Measurements from ENCODE around the gene PLEKHA1.

PLEKHA1 gene

DNA sequence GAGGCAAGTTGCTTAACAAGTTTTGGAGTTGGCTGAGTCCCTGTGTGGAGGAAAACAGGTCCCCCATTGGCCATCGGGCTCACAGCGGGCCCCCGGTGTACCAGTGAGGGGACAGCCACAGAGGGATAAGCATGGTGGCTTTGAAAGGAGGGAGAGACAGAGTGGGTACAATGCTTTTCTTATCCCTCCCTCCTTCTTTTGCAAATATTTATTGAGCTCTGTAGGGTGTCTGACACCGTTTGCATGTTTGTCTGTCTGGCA is 89.7 kb downstream of the PLEKHA1 start:
- Histone ChIP-seq H3K36me3 (replicated peaks) (no peaks in the 10 kb centered on the region), H3K27ac (no peak overlapping the region), H3K27me3 (replicated peaks) (no peaks in the 10 kb centered on the region), H3K4me3 (ENCODE audit: low read depth, low read length) (peak overlapping the region; percentile 79)
- TF ChIP-seq, protein P1, sequence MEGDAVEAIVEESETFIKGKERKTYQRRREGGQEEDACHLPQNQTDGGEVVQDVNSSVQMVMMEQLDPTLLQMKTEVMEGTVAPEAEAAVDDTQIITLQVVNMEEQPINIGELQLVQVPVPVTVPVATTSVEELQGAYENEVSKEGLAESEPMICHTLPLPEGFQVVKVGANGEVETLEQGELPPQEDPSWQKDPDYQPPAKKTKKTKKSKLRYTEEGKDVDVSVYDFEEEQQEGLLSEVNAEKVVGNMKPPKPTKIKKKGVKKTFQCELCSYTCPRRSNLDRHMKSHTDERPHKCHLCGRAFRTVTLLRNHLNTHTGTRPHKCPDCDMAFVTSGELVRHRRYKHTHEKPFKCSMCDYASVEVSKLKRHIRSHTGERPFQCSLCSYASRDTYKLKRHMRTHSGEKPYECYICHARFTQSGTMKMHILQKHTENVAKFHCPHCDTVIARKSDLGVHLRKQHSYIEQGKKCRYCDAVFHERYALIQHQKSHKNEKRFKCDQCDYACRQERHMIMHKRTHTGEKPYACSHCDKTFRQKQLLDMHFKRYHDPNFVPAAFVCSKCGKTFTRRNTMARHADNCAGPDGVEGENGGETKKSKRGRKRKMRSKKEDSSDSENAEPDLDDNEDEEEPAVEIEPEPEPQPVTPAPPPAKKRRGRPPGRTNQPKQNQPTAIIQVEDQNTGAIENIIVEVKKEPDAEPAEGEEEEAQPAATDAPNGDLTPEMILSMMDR (IDR thresholded peaks at IDR 0.05; ENCODE audit: low read depth, low read length, missing control alignments) = no peak
- DNase-seq = no peak
- in situ Hi-C loops (cut with HindIII; ENCODE audit: low pct_ligation_motif_present, low sequenced_read_pairs) = no loop called here

DNA sequence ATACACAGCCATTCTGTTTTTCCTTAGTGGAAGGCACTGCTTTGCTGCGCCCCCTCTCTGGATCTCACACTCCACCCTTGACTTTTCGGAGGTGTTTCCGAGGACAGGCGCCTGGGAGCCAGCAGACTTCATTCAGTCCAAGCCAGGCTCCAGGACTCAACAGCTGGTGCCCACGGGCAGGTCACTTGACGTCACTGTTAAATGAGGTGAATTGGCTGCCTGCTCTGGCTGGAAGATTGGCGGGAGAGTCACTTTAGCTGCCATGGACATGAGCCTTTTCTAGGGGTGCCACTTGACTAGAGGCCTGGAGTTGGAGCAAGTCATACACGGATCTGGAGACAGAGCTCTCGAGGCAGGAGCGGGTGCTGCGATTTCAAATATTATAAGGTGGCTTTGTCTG is 90.1 kb downstream of the PLEKHA1 start:
- no peak overlapping the region for H3K27ac ChIP-seq
- in situ Hi-C loops (cut with HindIII; ENCODE audit: low pct_ligation_motif_present, low sequenced_read_pairs) = no loop called here
- no peaks in the 10 kb centered on the region for H3K36me3 ChIP-seq (replicated peaks)
- DNase-seq = no peak
- no peak overlapping the region for H3K4me3 ChIP-seq (ENCODE audit: low read depth, low read length)
- no peaks in the 10 kb centered on the region for H3K27me3 ChIP-seq (replicated peaks)
- TF ChIP-seq, protein P1 (IDR thresholded peaks at IDR 0.05; ENCODE audit: low read depth, low read length, missing control alignments) = no peak

DNA sequence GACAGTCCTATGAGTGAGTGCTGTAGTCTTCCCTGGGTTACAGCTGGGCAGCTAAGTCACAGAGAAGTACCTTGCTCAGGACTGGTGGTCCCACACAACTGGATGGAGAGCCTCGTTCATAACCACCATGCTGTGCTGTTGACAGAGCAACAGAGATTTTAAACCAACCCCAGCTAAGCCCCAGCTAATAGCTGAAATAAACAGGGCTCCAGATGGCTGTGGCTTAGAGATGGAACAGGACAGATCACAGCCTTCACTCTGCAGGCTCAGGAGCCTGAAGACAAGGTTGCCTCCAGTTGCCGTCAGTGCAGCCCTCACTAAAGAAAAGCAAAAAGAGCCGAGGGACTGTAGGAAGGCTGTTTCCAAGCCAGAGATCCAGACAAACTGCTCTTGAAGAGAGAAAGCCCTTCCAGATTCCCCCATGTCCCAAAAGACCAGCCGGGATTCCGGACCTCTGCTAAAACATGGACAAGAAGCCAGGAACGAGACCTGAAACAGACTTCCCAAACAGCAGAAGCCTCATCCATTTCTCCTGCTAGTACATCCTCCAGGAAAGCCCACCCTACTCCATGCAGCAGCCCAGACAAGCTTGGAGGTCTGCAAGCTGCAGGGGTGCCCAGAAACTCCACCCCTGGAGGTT is 91.0 kb downstream of the PLEKHA1 start:
- no peaks in the 10 kb centered on the region for H3K36me3 ChIP-seq (replicated peaks)
- H3K27ac ChIP-seq = no peak overlapping the region
- in situ Hi-C loops (cut with HindIII; ENCODE audit: low pct_ligation_motif_present, low sequenced_read_pairs) = no loop called here
- no peak overlapping the region for H3K4me3 ChIP-seq (ENCODE audit: low read depth, low read length)
- TF ChIP-seq, protein P1 (IDR thresholded peaks at IDR 0.05; ENCODE audit: low read depth, low read length, missing control alignments) = no peak
- DNase-seq = no peak
- no peaks in the 10 kb centered on the region for H3K27me3 ChIP-seq (replicated peaks)

DNA sequence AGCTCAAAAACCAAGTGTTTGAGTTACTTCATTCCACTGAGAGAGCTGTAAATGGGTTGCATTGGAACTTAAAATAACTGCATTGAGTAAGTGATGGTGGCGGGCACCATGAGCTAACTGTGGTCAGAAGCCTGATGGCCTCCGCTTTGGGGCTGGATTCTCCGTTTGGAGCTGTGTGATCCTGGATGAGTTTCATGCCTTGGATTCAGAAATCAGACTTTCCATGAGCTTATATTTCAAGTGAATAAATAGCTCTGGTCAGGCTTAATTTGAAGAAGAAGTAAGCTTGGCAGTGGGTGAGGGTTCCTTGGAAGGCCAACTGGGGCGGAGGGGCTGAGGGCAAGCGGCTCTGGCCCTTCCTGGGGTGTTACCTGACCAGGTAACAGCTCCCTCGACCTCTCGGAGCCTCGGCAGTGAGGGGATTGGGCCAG is 92.5 kb downstream of the PLEKHA1 start:
- in situ Hi-C loops (cut with HindIII; ENCODE audit: low pct_ligation_motif_present, low sequenced_read_pairs) = no loop called here
- DNase-seq = no peak
- no peaks in the 10 kb centered on the region for H3K27me3 ChIP-seq (replicated peaks)

DNA sequence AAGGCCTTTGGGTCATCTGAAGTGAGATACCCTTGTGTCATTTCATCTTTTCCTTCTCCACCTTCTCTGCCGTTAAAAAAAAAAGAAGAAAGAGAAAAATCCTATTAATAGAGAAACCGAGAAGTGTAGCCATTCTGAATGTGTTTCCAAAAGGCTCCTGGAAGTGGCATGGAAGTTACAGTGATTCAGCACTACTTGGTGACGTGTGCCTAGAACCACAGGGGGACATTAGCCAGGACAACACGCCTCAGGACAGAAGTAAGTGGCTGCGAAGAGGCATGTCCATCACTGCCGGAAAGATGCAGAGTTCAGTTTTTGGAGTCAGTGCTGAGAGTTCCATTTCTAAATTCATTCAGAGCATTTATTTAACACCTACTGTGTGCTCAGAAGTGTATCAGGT is 93.2 kb downstream of the PLEKHA1 start:
- H3K27me3 ChIP-seq (replicated peaks) = no peaks in the 10 kb centered on the region
- in situ Hi-C loops (cut with HindIII; ENCODE audit: low pct_ligation_motif_present, low sequenced_read_pairs) = no loop called here
- H3K4me3 ChIP-seq (ENCODE audit: low read depth, low read length) = no peak overlapping the region
- no peak overlapping the region for H3K27ac ChIP-seq
- H3K36me3 ChIP-seq (replicated peaks) = no peaks in the 10 kb centered on the region
- TF ChIP-seq, protein P1 (IDR thresholded peaks at IDR 0.05; ENCODE audit: low read depth, low read length, missing control alignments) = no peak
- DNase-seq = no peak

More for the DNA sequence above, 92.5 kb downstream of the PLEKHA1 start:
- H3K27ac ChIP-seq = no peak overlapping the region
- H3K4me3 ChIP-seq (ENCODE audit: low read depth, low read length) = no peak overlapping the region
- H3K36me3 ChIP-seq (replicated peaks) = no peaks in the 10 kb centered on the region
- TF ChIP-seq, protein P1 (IDR thresholded peaks at IDR 0.05; ENCODE audit: low read depth, low read length, missing control alignments) = no peak

DNA sequence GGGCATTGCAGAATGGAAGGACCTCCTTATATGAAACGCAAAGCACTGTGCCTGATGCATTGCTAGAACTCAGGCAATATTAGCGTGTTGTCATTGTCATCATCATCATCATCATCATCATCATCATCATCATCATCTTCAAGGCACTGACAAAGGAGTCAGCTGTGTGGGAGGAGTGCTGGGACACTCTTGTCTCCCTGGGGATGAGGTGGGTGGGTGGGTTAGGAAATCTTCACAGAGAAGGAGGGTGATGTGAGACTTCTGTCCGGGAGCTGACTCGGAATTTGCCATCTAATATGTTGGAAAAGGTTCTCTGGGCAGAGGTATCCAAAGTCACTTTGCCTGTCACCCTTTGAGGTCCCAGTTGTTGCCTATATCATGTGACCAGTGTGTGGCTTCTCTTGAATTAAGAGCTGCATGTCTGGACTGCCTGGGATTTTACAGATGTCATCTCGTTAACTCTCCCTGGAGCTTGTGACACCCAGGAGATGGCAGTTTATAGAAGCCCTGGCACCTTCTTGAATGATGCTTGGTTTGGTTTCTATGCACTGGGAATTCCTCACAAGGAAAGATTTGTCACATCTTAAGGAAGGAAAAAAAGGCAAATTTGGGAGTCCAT is 93.9 kb downstream of the PLEKHA1 start:
- Histone ChIP-seq H3K27me3 (replicated peaks) (no peaks in the 10 kb centered on the region), H3K4me3 (ENCODE audit: low read depth, low read length) (no peak overlapping the region), H3K36me3 (replicated peaks) (no peaks in the 10 kb centered on the region), H3K27ac (peak overlapping the region; percentile 39)
- no peak for DNase-seq
- TF ChIP-seq, protein P1 (IDR thresholded peaks at IDR 0.05; ENCODE audit: low read depth, low read length, missing control alignments) = no peak
- in situ Hi-C loops (cut with HindIII; ENCODE audit: low pct_ligation_motif_present, low sequenced_read_pairs) = no loop called here

Measured in brain microvascular endothelial cell (primary cell).